NCI-H82 (cell line): ENCODE measurements around the gene EGFL7.

Experiments used
- DNase-seq: peaks from one replicate; lab custom pipeline; 2025; lab: John Stamatoyannopoulos, UW

EGFL7 gene

DNA sequence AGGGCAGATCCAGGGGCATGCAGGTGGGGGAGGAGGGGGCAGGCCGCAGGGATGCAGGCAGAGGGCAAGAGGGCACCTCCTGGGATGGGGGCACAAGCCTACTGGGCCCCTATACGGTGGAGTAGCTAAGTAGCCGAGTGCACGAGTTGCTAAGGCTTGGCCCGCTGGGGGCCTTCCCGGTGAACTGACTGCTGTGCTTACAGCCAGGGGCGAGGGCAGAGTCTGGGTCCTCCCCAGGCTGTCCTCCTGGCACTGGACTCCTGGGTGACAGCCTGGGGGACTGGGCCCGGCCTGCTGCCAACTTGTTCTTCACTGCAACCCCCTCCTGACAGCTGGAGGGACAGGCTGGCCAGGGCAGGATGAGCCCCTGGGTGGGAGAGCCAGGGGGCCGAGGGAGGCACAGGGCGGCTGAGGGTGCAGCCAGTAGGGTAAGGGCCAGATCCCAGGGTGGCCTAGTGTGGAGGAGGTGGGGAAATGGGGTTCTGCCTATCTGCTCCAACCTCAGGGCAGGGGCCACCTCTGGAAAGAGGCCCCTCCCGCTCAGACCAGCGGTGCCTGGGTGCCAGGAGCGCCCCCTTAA is 1.7 kb upstream of the EGFL7 start:
- no peak for DNase-seq

DNA sequence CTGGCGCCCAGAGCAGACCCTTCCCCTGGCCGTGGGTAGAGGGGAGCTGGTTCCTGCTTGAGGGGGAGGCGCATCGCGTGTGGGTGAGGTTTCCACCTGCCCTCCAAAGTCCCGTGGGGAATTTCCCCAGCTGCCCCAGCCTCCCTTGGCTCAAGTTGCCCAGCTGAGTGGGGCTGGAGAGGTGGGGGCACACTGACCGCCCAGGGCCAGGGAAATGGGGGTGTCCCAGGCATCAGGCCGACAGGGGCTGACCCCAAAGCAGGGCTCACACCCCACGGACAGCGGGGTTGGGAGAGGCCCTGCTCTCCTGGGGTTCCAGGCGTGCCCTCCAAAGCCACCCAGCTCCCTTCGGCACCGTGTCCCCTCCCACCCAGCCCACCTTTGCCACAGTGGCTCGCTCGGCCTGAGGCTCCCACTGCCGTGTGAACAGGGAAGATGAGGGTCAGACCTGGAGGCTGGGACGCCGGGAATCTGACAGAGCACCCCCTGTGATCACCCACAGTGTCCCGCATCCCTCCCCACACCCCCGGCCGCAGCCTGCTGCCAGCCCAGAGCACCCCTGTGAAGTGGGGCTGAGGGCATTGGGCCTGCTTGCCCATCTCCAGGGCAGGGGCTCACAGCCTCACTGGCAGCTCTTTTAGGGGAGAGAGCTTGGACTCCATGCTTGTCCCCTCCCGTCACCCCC is 933 bp upstream of the EGFL7 start:
- no peak for DNase-seq

DNA sequence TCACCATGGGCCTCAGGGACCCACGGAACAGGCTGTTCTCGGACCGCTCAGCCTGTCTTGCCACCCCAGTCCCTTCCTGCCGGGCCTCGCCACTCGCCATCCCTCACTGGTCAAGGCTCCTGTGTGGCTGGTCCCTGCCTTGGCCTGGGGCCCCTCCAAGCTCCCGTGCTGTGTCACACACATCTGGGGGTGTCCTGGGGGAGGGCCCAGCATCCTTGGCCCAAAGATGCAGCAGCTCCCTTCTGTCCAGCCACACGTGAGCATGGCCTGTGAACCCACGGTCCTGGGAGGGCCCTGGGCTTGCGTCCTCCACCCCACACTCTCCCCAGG is 425 bp upstream of the EGFL7 start:
- no peak for DNase-seq

DNA sequence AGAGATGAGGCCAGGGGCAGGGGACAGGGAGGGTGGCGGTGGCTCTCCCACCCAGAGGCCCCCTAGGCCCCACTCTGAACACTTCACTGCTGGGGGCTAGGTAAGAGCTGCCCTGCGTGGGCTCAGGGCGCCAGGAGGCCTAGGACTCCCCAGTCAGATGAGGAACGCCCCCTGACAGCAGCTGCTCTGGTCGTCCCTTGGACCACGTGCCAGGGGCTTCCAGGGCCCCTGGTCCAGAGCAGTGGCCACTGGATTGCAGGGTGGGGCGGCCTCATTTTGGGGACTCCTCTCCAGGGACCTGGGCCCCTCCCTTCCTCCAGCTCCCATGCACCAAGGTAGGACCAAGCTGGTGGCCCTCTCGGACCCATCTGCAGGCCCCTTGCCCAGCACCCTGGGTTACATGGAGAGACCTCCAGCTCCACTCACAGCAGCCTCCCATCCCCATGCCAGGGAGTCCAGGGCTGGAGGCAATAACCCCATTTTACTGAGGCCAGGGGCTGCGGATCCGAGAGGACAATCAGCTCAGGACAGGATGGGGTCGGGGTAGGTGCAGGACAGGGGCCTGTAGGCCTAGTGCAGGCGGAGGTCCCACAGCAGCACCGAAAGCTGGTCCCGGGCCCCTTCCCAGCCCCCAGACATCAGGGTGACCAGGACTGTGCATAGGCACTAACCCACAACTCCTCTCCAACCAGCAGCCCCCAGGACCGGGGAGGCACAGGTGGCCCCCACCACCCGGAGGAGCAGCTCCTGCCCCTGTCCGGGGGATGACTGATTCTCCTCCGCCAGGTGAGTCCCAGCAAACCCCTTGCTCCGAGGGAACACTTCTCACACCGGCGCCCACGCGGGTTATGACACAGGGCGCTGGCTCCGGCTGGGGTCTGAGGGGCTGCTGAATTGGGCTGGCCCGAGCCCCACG is 1.5 kb downstream of the EGFL7 start:
- DNase-seq: no peak

DNA sequence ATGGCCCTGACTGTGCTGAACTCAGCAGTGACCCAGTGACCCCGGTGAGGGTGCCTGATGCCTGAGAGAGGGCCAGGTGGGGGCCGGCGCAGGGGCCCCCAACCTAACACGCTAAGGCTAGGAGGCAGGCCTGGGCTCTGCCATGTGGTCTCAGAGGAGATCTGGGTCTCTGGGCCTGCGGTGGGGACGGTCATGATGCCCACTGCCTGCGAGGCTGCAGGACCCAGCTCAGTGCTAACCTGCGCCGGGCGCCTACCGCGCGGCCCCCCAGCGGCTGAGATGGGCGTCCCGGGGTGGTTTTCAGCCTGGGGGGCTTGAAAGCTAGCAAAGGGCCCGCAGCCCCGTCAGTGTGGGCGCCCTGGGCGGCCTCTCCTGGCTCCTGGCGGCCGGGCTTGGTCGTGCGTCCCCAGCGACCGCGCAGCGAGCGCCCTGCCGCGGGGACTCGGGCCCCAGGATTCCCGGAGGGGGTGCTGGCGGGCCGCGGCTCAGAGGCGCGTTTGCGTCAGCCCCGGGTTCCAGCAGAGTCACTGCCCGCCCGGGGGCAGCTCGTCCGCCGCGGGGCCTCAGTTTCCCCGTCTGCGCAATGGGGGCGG is 2.5 kb downstream of the EGFL7 start:
- peak; percentile 26 for DNase-seq

DNA sequence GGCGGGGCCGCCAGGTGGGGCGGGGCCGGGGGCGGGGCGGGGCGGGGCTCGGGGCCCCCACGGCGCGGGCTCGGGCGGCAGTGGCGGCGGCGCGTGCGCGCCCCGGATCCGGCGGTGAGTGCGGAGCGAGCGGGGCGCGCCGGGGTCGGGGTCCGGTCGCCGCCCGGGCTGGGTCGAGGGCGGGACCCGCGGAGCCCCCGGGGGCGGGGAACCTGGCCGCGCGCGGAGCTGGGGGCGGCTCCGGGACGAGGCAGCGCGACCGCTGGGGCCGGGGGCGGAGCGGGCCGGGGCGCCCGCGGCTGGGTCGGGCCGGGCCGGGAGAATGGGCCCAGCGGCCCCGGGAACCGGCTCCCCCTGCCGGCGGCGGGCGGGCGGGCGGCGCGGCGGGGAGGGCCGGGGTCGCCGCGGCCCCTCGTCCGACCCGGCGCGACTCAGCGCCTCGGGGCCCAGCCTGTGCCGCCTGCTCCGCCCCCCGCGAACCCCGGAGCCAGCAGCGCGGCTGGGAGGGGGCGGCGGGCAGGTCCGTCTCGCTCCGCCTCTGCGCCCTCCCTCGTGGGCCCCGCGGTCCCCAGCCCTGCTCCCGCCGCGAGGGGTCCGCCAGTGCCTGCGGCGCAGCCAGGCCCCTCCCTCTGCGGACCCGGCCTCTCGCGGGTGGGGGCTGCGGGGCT is 3.1 kb downstream of the EGFL7 start:
- no peak for DNase-seq

DNA sequence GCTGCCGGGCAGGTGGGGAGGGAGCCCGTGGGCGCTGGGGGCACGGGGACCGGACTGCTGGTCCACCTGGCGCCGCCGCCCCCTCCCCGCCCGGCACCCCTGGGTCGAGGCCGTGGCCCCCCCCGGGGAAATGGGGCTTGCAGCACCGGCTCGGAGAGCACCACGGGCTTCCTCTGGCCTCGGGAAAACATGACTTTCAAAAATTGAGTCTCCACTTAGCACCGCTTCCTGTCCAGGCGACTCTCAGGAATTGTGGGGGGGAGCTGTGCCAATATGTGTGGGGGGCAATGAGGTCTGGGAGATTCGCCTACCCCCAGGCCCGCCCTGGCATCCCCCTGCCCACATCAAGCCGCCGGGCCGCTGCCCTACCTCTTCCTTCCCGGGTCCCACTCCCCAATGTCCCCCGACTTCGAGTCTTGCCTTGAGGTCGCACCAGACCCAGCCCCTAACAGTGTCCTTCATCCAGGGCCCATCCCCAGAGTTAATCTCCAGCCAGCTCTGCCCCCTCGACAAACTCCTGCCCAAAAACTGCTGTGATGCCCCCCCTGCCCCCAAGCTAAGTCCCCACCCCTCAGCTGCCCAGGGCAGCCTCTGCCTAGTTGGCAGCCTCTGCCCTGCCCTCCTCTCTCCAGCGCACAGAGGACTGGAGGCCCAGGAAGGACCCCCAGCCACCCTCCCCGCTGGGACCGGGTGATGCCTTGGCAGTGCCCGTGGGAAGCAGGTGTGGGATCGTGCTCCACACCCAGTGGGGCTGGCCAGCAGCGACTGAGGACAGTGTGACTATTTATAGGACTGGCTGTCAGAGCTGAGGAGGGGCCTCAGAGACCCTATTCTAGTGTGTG is 3.9 kb downstream of the EGFL7 start:
- no peak for DNase-seq

DNA sequence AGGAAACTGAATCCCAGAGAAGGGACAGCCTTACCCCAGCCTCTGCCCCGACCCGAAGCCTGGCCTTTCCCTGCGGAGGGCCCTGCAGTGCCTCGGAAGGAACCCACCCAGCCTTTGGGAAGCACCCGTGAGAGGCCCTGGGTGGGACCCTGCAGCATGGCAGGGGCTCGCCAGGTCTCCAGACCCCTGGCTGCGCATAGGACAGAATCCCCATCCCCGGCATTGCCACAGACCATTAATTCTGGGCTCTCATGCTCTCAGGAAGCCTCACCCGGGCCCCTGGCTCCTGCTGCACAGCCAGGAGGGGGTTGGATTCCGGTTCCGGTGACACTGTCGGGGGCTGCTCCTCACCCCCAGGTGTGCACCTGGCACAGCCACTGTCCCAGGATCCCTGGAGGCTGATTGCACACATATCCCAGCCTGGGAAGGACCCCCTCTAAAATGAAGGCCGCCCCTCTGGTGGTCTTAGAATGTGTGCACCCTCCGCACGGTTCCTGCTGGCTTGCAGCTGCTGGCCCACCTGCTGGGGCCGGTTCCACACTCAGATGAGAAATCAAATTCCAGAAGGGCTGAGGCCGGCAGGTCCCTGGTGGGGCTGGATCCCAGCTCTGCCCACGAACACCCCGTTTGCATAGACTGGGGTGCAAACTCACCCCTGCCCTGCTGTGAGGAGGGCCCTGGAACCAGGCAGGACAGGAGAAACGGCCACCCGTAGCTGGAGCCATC is 4.7 kb downstream of the EGFL7 start:
- peak; percentile 18 for DNase-seq

DNA sequence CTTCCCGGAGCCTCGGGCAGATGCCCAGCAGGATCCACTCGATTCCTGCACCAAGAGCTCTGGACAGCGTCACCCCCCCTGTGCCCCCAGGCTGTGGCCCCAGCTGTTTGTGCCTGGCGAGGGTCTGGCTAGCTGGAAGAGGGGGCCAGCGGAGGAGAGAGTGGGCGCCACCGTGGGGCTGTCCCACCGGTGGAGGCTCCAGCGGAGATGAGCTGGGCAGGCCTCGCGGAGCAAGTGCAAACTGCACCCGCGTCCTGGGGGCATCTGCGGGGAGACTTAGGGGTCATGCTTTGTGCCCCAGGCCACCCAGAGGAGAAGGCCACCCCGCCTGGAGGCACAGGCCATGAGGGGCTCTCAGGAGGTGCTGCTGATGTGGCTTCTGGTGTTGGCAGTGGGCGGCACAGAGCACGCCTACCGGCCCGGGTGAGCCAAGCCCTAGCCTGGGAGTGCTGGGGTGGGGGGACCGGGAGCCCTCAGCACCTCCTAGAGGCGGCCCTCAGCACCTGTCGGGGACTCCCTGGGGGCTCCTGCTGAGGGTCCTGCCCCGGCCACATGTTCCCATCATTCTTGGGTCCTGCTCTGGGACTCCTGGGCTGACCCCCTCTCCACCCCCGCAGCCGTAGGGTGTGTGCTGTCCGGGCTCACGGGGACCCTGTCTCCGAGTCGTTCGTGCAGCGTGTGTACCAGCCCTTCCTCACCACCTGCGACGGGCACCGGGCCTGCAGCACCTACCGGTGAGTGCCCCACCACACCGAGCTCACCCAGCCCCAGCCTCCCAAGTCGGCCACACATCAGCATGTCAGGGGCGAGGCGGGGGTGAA is 5.4 kb downstream of the EGFL7 start:
- DNase-seq: peak; percentile 32

DNA sequence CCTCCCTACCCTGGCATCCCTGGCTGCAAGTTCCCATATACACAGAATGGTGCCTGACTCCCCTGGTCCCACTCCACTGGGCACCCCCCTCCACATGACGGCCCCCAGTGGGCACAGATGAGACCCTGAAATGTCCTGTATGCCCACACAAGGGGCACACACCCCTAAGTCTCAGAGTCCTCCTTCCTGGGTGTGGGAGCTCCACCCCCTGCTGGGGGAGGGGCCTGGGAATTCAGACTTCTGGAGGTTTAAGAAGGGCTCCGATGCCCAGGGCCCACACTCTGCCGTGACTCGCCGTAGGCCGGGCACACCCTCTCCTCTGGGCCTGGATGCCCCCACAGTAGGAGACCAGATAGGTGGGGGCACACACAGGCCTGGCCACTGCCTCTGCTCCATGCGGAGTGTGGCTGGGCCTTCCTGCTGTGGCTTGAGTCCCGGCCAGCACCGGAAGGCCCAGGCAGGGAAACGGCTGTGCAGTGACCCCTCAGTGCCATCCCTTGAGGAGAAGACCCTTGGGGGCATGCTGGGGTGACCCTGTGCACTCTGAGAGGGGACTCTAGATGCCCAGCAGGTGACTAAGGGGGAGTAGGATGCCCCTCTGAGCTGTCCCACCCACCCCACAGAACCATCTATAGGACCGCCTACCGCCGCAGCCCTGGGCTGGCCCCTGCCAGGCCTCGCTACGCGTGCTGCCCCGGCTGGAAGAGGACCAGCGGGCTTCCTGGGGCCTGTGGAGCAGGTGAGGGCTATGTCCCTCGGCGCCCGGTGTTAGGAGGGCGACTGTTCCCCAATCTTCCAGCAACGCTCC is 6.5 kb downstream of the EGFL7 start:
- DNase-seq: peak; percentile 31

DNA sequence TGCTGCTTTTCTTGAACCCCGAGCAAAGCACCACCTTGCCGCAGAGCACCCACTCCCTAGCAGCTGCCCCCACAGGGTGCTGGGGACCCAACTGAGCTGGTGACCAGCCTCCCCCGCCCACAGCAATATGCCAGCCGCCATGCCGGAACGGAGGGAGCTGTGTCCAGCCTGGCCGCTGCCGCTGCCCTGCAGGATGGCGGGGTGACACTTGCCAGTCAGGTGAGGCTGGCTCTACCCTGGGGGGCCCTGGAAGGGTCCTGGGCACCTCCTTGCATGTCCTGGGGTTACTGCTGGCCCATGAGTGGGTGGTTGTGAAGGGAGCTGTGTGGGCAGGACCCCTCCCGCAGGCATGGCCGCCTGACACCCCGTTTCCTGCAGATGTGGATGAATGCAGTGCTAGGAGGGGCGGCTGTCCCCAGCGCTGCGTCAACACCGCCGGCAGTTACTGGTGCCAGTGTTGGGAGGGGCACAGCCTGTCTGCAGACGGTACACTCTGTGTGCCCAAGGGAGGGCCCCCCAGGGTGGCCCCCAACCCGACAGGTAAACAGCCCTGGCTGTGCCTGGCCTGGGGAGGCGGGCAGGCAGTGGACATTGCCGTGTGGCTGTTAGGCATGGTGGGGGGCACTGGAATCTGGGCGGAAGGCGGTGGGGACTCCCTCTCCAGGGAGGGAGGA is 7.2 kb downstream of the EGFL7 start:
- no peak for DNase-seq

DNA sequence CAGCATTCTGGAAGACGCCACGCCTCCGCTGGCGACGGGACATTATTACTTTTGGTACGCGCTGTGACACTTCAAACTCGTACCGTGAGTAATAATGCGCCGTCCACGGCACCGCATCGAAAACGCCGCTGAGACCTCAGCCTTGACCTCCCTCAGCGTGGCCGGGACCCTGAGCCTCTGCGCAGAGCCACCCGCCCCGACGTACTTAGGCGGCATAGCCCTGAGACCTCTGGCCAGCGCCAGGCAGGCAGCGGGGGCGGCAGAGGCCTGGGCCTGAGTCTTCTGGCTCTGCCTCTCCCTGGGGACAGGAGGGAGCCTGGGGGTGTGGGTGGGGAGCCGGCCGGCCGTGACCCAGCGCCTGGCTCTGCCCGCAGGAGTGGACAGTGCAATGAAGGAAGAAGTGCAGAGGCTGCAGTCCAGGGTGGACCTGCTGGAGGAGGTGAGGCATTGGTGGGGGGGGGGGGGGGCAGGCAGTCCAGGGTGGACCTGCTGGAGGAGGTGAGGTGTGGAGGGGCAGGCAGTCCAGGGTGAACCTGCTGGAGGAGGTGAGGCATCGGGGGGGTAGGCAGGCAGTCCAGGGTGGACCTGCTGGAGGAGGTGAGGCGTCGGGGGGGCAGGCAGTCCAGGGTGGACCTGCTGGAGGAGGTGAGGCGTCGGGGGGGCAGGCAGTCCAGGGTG is 8.0 kb downstream of the EGFL7 start:
- DNase-seq: no peak

DNA sequence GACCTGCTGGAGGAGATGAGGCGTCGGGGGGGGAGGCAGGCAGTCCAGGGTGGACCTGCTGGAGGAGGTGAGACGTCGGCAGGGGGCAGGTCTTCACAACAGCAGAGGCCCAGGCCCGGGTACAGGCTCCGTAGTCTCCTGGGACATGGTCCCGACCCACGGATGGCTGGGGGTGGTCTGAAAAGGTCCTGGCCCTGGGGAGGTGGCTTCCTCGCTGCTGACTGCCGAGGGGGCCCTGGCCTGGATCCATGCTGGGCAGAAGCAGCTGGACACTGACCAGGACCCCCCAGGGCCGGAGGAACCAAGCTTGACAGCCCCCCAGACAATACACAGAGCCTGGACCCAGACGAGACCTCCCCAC is 8.5 kb downstream of the EGFL7 start:
- no peak for DNase-seq

DNA sequence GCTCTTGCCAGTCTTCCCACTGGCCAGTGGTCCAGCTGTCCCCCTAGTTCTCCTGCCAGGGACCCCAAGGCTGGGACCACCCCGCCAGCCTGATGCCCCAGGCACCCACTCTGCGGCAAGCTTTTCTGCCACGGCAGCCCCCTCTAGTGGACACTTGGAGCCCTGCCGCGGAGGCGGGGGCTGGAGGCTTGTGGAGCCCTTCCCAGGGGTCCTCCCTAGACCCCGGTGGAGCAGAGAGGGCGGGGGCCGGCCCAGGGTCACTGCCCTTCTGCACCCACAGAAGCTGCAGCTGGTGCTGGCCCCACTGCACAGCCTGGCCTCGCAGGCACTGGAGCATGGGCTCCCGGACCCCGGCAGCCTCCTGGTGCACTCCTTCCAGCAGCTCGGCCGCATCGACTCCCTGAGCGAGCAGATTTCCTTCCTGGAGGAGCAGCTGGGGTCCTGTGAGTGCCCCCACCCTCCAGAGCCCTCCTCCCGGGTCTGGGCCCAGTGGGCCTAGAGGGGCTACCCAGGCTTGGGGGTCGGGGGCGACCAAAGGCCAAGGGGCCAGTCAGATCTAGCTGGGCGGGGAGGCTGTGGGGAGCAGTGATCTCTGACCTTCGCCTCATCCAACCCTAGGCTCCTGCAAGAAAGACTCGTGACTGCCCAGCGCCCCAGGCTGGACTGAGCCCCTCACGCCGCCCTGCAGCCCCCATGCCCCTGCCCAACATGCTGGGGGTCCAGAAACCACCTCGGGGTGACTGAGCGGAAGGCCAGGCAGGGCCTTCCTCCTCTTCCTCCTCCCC is 9.1 kb downstream of the EGFL7 start:
- peak; percentile 66 for DNase-seq

DNA sequence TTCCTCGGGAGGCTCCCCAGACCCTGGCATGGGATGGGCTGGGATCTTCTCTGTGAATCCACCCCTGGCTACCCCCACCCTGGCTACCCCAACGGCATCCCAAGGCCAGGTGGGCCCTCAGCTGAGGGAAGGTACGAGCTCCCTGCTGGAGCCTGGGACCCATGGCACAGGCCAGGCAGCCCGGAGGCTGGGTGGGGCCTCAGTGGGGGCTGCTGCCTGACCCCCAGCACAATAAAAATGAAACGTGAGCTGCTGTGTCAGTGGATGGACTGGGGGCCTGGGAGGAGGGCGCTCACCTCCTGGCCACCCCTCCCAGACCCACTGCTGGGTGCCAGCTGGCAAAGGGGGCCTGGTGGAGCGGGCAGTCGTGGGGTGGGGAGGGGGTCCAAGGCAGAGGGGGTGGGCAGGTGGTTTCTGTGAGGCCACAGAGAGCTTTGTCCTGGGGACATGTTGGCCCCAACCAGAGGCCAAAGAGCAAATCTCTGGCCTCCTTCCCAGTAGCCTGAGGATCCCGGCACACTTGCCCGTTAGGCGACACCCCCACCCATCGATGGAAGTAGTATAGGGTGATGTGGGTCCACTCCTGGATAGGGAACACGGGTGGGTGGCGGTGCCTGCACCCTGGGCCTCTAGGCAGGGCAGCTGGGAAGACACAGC is 9.8 kb downstream of the EGFL7 start:
- no peak for DNase-seq
